Lower leg skin (tissue), 4 donors: ENCODE results near the gene RIOK3. TPM values are rescaled to one million over a fixed set of nuclear protein-coding genes. Genes with fewer than 3 reads are reported as not detected.

Experiments used
- DNase-seq, 2 donors: peaks; one replicate each; pipeline ENCODE4 v3.0.0-alpha.2; 2019; ENCODE audit warnings: low spot score in 2 of 2
- H3K4me3 ChIP-seq: fragments of 200-600 bp; sonication (generic); 2 replicates; pipeline ENCODE4 v1.5.1; 2017; ENCODE audit warnings: mild to moderate bottlenecking, low read depth; ENCODE audit not compliant: poor library complexity, severe bottlenecking
- POLR2A ChIP-seq, 2 donors: fragments of 450-650 bp; IDR thresholded peaks; one replicate each; pipeline ENCODE4 v1.6.1; 2016 to 2017; ENCODE audit warnings: antibody characterized with exemption in 2 of 2, mild to moderate bottlenecking in 1 of 2, moderate library complexity in 1 of 2
- WGBS, 2 donors: methylation state at CpG; one replicate each; pipeline ENCODE4 v1.1.5; 2018; 5-methylcytosine and 5-hydroxymethylcytosine counted together
- intact Hi-C: fragments of 100-400 bp; cut with DNase I; formaldehyde crosslinking; loops from one replicate; pipeline ENCODE4 v1.15.0; 2023; ENCODE audit warnings: low total_unique reads
- total RNA-seq, 4 donors: library from RNA; depleted of rRNA; stranded (reverse); fragments of >200 nt; gene quantifications; one replicate each; pipeline ENCODE4 v1.1.0, GENCODE V29; 2016
- TF ChIP-seq, protein P1 (sequence below), 3 donors: fragments of 450-650 bp; IDR thresholded peaks; one replicate each; pipeline ENCODE4 v1.5.1; 2016; ENCODE audit warnings: antibody characterized with exemption in 3 of 3, mild to moderate bottlenecking in 3 of 3, moderate library complexity in 2 of 3

The RIOK3 gene
- total RNA-seq, 4 donors from 2014 or later: 74.2 to 131 (median 98.7) TPM

DNA sequence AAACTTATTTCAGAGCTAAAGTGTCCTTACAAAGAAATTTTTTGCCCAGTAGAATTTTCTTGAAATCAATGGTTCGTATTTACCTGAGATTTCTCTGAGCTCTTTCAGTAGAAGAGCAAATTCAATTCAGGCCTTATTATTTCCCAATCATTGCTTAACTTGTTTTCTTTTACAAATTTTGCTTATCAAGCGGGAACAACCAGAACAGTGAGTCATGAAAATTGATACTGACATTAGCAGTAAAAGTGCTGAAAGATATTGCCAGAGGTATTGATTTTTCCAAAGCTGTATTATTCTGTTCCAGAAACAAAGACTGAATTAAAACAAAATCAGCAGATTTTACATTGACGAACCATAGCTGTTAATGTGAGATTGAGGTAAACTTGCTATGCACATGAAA, 10.1 kb upstream of the RIOK3 start:
- DNase-seq: no peak
- WGBS, 2 donors: 89 to 92% methylated on average over 3 of the region's 3 CpGs
- no peak for TF ChIP-seq POLR2A (IDR thresholded peaks at IDR 0.05)
- TF ChIP-seq, protein P1, sequence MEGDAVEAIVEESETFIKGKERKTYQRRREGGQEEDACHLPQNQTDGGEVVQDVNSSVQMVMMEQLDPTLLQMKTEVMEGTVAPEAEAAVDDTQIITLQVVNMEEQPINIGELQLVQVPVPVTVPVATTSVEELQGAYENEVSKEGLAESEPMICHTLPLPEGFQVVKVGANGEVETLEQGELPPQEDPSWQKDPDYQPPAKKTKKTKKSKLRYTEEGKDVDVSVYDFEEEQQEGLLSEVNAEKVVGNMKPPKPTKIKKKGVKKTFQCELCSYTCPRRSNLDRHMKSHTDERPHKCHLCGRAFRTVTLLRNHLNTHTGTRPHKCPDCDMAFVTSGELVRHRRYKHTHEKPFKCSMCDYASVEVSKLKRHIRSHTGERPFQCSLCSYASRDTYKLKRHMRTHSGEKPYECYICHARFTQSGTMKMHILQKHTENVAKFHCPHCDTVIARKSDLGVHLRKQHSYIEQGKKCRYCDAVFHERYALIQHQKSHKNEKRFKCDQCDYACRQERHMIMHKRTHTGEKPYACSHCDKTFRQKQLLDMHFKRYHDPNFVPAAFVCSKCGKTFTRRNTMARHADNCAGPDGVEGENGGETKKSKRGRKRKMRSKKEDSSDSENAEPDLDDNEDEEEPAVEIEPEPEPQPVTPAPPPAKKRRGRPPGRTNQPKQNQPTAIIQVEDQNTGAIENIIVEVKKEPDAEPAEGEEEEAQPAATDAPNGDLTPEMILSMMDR (IDR thresholded peaks at IDR 0.05): no peak
- intact Hi-C loops: no loop called here
- no peak overlapping the region for H3K4me3 ChIP-seq

DNA sequence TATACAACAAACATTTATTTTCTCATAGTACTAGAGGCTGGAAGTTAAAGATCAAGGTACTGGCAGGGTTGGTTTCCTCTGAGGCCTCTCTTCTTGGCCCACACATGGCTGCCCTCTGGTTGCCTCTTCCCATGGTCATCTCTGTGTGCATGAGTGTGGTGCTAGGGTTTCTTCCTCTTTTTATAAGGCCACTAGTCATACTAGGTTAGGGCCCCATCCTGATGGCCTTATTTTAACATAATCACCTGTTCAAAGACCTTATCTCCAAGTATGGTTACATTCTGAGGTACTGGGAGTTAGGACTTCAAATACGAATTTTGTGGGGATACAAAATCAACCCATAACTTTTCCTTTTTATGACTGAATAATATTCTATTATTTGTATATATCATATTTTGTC, 4.8 kb upstream of the RIOK3 start:
- DNase-seq: no peak
- TF ChIP-seq, protein P1 (IDR thresholded peaks at IDR 0.05): no peak
- no peak for TF ChIP-seq POLR2A (IDR thresholded peaks at IDR 0.05)
- 85 to 97% methylated on average over 1 of the region's 1 CpG for WGBS, 2 donors
- no peak overlapping the region for H3K4me3 ChIP-seq
- intact Hi-C loops: no loop called here

DNA sequence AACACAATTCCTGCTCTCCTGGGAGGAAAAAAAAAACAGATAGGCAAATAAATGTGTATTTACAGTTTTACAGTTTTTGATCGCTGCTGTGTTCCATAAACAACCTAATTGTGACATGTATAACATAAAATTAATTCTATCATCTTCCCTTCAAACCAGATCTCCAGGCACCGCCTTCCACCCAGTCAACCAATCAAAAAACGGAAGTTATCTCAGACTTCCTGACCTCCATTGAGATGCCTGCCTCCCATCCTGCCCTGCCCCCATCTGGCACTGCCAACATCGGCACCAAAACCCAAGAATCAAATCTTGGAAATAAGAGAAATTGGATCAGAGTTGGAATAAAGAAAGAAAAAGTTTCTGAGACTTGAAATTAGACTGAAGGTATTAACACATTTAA, 3.1 kb upstream of the RIOK3 start:
- DNase-seq: no peak
- 81 to 82% methylated on average over 4 of the region's 4 CpGs for WGBS, 2 donors
- TF ChIP-seq POLR2A (IDR thresholded peaks at IDR 0.05): no peak
- TF ChIP-seq, protein P1 (IDR thresholded peaks at IDR 0.05): no peak
- intact Hi-C loops: no loop called here
- no peak overlapping the region for H3K4me3 ChIP-seq

DNA sequence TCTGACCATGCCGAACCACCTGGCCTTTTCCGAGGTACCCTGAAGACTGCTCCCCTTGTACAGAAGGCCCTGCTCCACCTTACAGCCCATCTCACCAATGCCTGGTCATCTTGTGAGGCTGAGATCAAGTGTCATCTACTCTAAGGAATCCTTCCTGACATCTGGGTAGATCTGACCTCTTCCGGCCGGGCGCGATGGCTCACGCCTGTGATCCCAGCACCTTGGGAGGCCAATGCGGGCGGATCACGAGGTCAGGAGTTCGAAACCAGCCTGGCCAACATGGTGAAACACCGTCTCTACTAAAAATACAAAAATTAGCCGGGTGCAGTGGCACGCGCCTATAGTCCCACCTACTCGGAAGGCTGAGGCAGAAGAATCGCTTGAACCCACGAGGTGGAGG, 2.1 kb upstream of the RIOK3 start:
- H3K4me3 ChIP-seq: no peak overlapping the region
- DNase-seq: no peak
- WGBS, 2 donors: 92 to 95% methylated on average over 18 of the region's 18 CpGs
- intact Hi-C loops: no loop called here
- TF ChIP-seq, protein P1 (IDR thresholded peaks at IDR 0.05): no peak
- no peak for TF ChIP-seq POLR2A (IDR thresholded peaks at IDR 0.05)

DNA sequence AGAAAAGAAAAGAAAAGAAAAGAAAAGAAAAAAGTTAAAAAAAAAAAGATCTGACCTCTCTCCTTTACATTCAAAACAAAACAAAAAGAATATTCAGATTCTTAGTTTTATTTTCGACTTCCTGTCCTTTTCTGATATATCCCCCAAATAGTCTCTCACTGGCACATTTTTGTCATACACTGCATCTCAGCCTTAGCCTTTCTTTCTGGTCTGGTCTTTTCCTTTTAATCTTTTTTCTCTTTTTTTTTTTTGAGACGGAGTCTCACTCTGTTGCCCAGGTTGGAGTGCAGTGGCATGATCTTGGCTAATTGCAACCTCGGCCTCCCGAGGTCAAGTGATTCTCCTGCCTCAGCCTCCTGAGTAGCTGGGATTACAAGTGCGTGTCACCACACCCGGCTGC, 1.6 kb upstream of the RIOK3 start:
- 89 to 94% methylated on average over 6 of the region's 6 CpGs for WGBS, 2 donors
- intact Hi-C loops: no loop called here
- H3K4me3 ChIP-seq: no peak overlapping the region
- no peak for TF ChIP-seq POLR2A (IDR thresholded peaks at IDR 0.05)
- TF ChIP-seq, protein P1 (IDR thresholded peaks at IDR 0.05): no peak
- DNase-seq: no peak

DNA sequence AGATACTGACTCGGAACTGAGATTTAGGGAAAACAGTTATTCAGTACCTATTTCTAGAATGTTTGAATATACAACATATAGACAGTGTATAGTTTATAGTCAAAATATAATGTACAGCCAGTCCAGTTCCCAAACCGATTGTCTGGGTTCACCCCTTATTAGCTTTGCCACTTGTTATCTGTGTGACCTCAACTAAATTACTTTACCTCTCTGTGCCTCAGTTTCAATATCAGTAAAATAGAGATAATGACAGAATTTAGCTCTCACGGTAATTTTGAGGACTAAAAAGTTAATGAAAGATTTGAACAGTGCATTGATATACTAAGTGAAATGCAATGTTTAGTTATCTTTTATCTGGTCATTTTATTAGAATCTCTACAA, 750 bp upstream of the RIOK3 start:
- intact Hi-C loops: no loop called here
- no peak for DNase-seq
- 40 to 52% methylated on average over 3 of the region's 3 CpGs for WGBS, 2 donors
- H3K4me3 ChIP-seq: no peak overlapping the region
- TF ChIP-seq, protein P1 (IDR thresholded peaks at IDR 0.05): no peak
- TF ChIP-seq POLR2A (IDR thresholded peaks at IDR 0.05): no peak
